GM18508 (cell line): Measurements from ENCODE around the gene KIF26B.

Experiments used
- ATAC-seq: cut with Tn5 transposase; IDR thresholded peaks from one replicate; pipeline ENCODE4 v1.9.1; 2021; ENCODE audit warnings: moderate number of reproducible peaks; ENCODE audit not compliant: insufficient read depth, unreplicated experiment

The KIF26B gene

GRCh38 chr1:245682638-245683628, 528.1 kb downstream of the KIF26B start:
- ATAC-seq, result no peak

GRCh38 chr1:245683676-245684075, 528.9 kb downstream of the KIF26B start:
- no peak for ATAC-seq

- ATAC-seq, result no peak
Measured at GRCh38 chr1:245684166-245684565, 529.4 kb downstream of the KIF26B start.

GRCh38 chr1:245684571-245684970, 529.8 kb downstream of the KIF26B start:
- ATAC-seq, result no peak

GRCh38 chr1:245685111-245685810, 530.5 kb downstream of the KIF26B start:
- ATAC-seq, result no peak

- no peak for ATAC-seq
Measured at GRCh38 chr1:245686006-245686405, 531.2 kb downstream of the KIF26B start.

- no peak for ATAC-seq
Measured at GRCh38 chr1:245686446-245687030, 531.8 kb downstream of the KIF26B start.

- no peak for ATAC-seq
Measured at GRCh38 chr1:245687152-245687635, 532.4 kb downstream of the KIF26B start.

- no peak for ATAC-seq
Measured at GRCh38 chr1:245687636-245688535, 533.1 kb downstream of the KIF26B start.

GRCh38 chr1:245688536-245689453, 534.0 kb downstream of the KIF26B start:
- ATAC-seq, result no peak

- ATAC-seq, result no peak
Measured at GRCh38 chr1:245690156-245690690, 535.4 kb downstream of the KIF26B start.

GRCh38 chr1:245690946-245691541, 536.3 kb downstream of the KIF26B start:
- ATAC-seq, result no peak

- ATAC-seq, result no peak
Measured at GRCh38 chr1:245691897-245692296, 537.1 kb downstream of the KIF26B start.

GRCh38 chr1:245692318-245692717, 537.5 kb downstream of the KIF26B start:
- ATAC-seq, result no peak

- ATAC-seq, result no peak
Measured at GRCh38 chr1:245693116-245693793, 538.5 kb downstream of the KIF26B start.

GRCh38 chr1:245693941-245694752, 539.4 kb downstream of the KIF26B start:
- no peak for ATAC-seq

GRCh38 chr1:245694753-245695195, 540.0 kb downstream of the KIF26B start:
- no peak for ATAC-seq
